ENCODE data around the gene PTGES.

PTGES gene

GRCh38 chr9:129702589-129703520, 50.0 kb downstream of the PTGES start:
- DNase-seq (ENCODE audit: low spot score): no peak
- in situ Hi-C loops (cut with MboI; ENCODE audit: low pct_unique_long_range_greater_than_20kb, low sequenced_read_pairs, unreplicated experiment): no loop called here
- no peak for TF ChIP-seq CTCF (IDR thresholded peaks at IDR 0.05; ENCODE audit: extremely low read depth, insufficient read depth, missing control alignments)

- in situ Hi-C loops (cut with MboI; ENCODE audit: low pct_unique_long_range_greater_than_20kb, low sequenced_read_pairs, unreplicated experiment): no loop called here
- no peak for TF ChIP-seq CTCF (IDR thresholded peaks at IDR 0.05; ENCODE audit: extremely low read depth, insufficient read depth, missing control alignments)
- DNase-seq (ENCODE audit: low spot score): no peak
Measured at GRCh38 chr9:129701549-129701948, 51.3 kb downstream of the PTGES start.

GRCh38 chr9:129701054-129701453, 51.8 kb downstream of the PTGES start:
- TF ChIP-seq CTCF (IDR thresholded peaks at IDR 0.05; ENCODE audit: extremely low read depth, insufficient read depth, missing control alignments): no peak
- in situ Hi-C loops (cut with MboI; ENCODE audit: low pct_unique_long_range_greater_than_20kb, low sequenced_read_pairs, unreplicated experiment): no loop called here
- no peak for DNase-seq (ENCODE audit: low spot score)

- DNase-seq (ENCODE audit: low spot score): no peak
- in situ Hi-C loops (cut with MboI; ENCODE audit: low pct_unique_long_range_greater_than_20kb, low sequenced_read_pairs, unreplicated experiment): no loop called here
- no peak for TF ChIP-seq CTCF (IDR thresholded peaks at IDR 0.05; ENCODE audit: extremely low read depth, insufficient read depth, missing control alignments)
Measured at GRCh38 chr9:129698254-129698757, 54.5 kb downstream of the PTGES start.

- no peak for TF ChIP-seq CTCF (IDR thresholded peaks at IDR 0.05; ENCODE audit: extremely low read depth, insufficient read depth, missing control alignments)
- no peak for DNase-seq (ENCODE audit: low spot score)
- in situ Hi-C loops (cut with MboI; ENCODE audit: low pct_unique_long_range_greater_than_20kb, low sequenced_read_pairs, unreplicated experiment): no loop called here
Measured at GRCh38 chr9:129697656-129698253, 55.1 kb downstream of the PTGES start.

GRCh38 chr9:129696944-129697655, 55.7 kb downstream of the PTGES start:
- no peak for TF ChIP-seq CTCF (IDR thresholded peaks at IDR 0.05; ENCODE audit: extremely low read depth, insufficient read depth, missing control alignments)
- in situ Hi-C loops (cut with MboI; ENCODE audit: low pct_unique_long_range_greater_than_20kb, low sequenced_read_pairs, unreplicated experiment): no loop called here
- no peak for DNase-seq (ENCODE audit: low spot score)
